Measurements from ENCODE around the gene RUNDC3A. TPM values are rescaled to one million over a fixed set of nuclear protein-coding genes. Genes with fewer than 3 reads are reported as not detected.

RUNDC3A gene
- 0.99 TPM in 1 of 2 replicates, not detected in the other for total RNA-seq

GRCh38 chr17:44308320-44308818 lies at the start of gene RUNDC3A:
RUNDC3A (plus strand) TSS chr17:44308601; CDS start chr17:44308833, 232 bp downstream.

GRCh38 chr17:44267818-44268490 lies 40.4 kb upstream of the RUNDC3A start, which contains the start of gene SLC4A1:
SLC4A1 (minus strand) TSS chr17:44268135; CDS start chr17:44262866, 5,269 bp downstream.

GRCh38 chr17:44324571-44325275 lies 16.3 kb downstream of the RUNDC3A start, which contains the start of gene SLC25A39:
SLC25A39 (minus strand) TSS chr17:44324823; CDS start chr17:44323562, 1,261 bp downstream.

GRCh38 chr17:44344939-44345453 lies 36.6 kb downstream of the RUNDC3A start, which contains the start of gene GRN:
GRN (plus strand) TSS chr17:44345302; CDS start chr17:44349165, 3,863 bp downstream.

GRCh38 chr17:44363613-44364159 lies 55.3 kb downstream of the RUNDC3A start, which contains the start of gene FAM171A2:
FAM171A2 (minus strand) TSS chr17:44363853; CDS start chr17:44363714, 139 bp downstream.

Other genes starting within 250 kb of the RUNDC3A start
- 32.4 and 43.7 TPM in 2 replicates for gene LSM12, start 241.9 kb upstream of the RUNDC3A start, total RNA-seq
- 28.2 and 30.1 TPM in 2 replicates for gene G6PC3, start 237.9 kb upstream of the RUNDC3A start, total RNA-seq
- gene HDAC5, start 185.0 kb upstream of the RUNDC3A start, total RNA-seq = 94.8 and 138 TPM in 2 replicates
- gene HROB, start 166.7 kb upstream of the RUNDC3A start, total RNA-seq = 0.83 and 4.7 TPM in 2 replicates
- 0.33 and 0.73 TPM in 2 replicates for gene ASB16, start 137.9 kb upstream of the RUNDC3A start, total RNA-seq
- 33.2 and 43.3 TPM in 2 replicates for gene TMUB2, start 121.6 kb upstream of the RUNDC3A start, total RNA-seq
- gene ATXN7L3, start 108.7 kb upstream of the RUNDC3A start, total RNA-seq = 34.9 and 45.3 TPM in 2 replicates
- gene UBTF, start 88.9 kb upstream of the RUNDC3A start, total RNA-seq = 49.2 and 65.3 TPM in 2 replicates
- gene SLC4A1, start 40.5 kb upstream of the RUNDC3A start, total RNA-seq = not detected in 2 replicates
- gene SLC25A39, start 16.2 kb downstream of the RUNDC3A start, total RNA-seq = 68.8 and 99.9 TPM in 2 replicates
- gene GRN, start 36.7 kb downstream of the RUNDC3A start, total RNA-seq = 246 and 1,457 TPM in 2 replicates
- 3.5 and 15.2 TPM in 2 replicates for gene FAM171A2, start 55.3 kb downstream of the RUNDC3A start, total RNA-seq
- 0.15 and 0.66 TPM in 2 replicates for gene ITGA2B, start 81.0 kb downstream of the RUNDC3A start, total RNA-seq
- gene GPATCH8, start 194.8 kb downstream of the RUNDC3A start, total RNA-seq = 15.4 and 28.5 TPM in 2 replicates
- gene FZD2, start 248.9 kb downstream of the RUNDC3A start, total RNA-seq = 22.7 and 35.1 TPM in 2 replicates